Fibroblast of villous mesenchyme (primary cell): ENCODE measurements around the gene PNPLA1. TPM values are rescaled to one million over a fixed set of nuclear protein-coding genes. Genes with fewer than 3 reads are reported as not detected.
A peak's percentile ranks its signal among the peaks of the same experiment; 100 is the strongest.
"Not testable (repeated sequence)": the region's sequence is repeated elsewhere in the genome, so short reads cannot be mapped to it uniquely, and the experiment has no call there.

Experiments used
- DNase-seq: peaks from one replicate; pipeline ENCODE4 v3.0.0-alpha.2; 2010; ENCODE audit warnings: low read depth
- H3K4me3 ChIP-seq: 2 replicates; pipeline ENCODE4 v1.5.1; 2011; ENCODE audit warnings: low read depth, mild to moderate bottlenecking, low read length
- CTCF ChIP-seq: IDR thresholded peaks from 2 replicates; pipeline ENCODE4 v1.5.1; 2012; ENCODE audit warnings: low read depth, mild to moderate bottlenecking, low read length; ENCODE audit not compliant: insufficient read depth
- total RNA-seq: library from RNA; depleted of rRNA; stranded (reverse); fragments of >200 nt; gene quantifications from 2 replicates; pipeline ENCODE4 v1.2.3, GENCODE V29; 2012

PNPLA1 gene
- total RNA-seq, 1 donor = not detected

DNA sequence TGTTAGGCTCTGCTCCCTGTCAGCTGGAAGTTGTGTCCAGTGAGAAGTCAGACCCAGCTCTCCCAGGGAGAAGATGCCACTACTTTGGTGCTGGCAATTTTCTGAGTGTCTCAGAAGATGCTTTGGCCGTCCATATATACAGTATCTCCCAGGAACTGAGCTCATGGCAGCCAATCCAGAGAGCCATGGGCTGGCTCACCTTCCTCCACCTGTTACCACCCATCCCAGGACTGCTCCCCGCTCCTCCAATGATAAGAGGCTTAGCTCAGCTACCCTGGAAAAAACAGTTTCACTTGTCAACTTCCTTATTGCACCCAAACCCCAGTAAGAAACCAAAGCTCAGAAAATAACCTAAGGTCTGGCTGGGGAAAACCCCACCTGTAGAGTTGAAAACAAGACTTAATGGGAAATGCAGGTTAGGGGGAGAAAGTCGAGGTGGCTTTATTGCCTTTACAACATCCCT, 67.0 kb downstream of the PNPLA1 start, which contains the start of gene BNIP5:
Gene BNIP5 (minus strand): TSS at position 110 of the 463 bp plus-strand sequence. CDS start 6,198 bp downstream, outside the sequence.
- TF ChIP-seq CTCF = no peak
- DNase-seq = no peak
- no peak within 1 kb of the TSS for H3K4me3 ChIP-seq

DNA sequence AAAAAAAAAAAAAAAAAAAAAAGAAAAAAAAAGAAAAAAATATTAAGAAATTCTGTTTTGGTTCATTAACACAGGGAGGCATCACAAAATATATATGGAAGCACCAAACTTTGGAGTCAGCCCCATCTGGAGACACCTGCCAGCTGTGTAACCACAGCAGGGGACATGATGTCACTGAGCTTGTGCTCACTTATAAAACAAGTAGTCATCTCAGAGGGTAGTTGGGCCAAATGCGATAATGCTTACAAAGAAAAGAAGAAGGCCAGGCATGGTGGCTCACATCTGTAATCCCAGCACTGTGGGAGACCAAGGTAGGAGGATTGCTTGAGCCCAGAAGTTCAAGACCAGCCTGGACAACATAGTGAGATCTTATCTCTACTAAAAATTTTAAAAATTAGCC, 68.0 kb downstream of the PNPLA1 start:
- H3K4me3 ChIP-seq = no peak overlapping the region
- DNase-seq = no peak
- no peak for TF ChIP-seq CTCF

DNA sequence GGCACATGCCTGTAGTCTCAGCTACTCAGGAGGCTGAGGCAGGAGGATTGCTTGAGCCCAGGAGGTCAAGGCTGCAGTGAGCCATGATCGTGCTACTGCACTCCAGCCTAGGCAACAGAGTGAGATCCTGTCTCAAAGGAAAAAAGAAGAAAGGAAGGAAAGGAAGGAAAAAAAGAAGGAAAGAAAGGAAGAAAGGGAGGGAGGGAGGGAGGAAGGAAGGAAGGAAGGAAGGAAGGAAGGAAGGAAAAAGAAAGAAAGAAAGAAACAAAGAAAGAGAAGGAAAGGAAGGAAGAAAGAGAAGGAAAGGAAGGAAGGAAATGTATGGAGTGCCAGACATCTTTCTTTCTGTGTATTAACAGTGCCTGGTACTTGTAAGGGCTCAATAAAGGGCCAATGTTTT, 68.4 kb downstream of the PNPLA1 start:
- H3K4me3 ChIP-seq, DNase-seq: not testable (repeated sequence)

DNA sequence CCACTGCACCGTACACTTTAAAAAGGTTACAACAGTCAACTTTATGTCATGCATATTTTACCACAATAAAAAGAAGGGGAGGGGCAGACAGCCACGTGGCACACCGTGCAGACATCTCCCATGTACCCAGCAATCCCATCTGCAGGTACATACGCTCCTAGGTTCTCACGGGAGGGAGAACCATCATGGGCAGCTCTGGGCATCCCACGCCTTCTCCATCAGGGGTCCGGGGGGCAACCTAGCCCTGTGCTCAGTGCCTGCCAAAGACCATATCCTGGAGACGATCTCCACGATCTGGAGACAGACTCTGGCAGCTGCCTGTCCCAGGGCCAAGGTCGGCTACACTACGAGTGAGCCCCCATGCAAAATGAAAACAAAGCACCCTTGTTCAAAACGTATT, 69.3 kb downstream of the PNPLA1 start:
- TF ChIP-seq CTCF = no peak
- H3K4me3 ChIP-seq = no peak overlapping the region
- DNase-seq = no peak

- DNase-seq = no peak
- H3K4me3 ChIP-seq = no peak overlapping the region
- no peak for TF ChIP-seq CTCF
Observed at GRCh38 chr6:36340306-36340617, 70.4 kb downstream of the PNPLA1 start.

- peak; percentile 97 for TF ChIP-seq CTCF
- H3K4me3 ChIP-seq = peak overlapping the region; percentile 47
- DNase-seq = peak; percentile 60
Observed at GRCh38 chr6:36340618-36341454, 71.0 kb downstream of the PNPLA1 start.

DNA sequence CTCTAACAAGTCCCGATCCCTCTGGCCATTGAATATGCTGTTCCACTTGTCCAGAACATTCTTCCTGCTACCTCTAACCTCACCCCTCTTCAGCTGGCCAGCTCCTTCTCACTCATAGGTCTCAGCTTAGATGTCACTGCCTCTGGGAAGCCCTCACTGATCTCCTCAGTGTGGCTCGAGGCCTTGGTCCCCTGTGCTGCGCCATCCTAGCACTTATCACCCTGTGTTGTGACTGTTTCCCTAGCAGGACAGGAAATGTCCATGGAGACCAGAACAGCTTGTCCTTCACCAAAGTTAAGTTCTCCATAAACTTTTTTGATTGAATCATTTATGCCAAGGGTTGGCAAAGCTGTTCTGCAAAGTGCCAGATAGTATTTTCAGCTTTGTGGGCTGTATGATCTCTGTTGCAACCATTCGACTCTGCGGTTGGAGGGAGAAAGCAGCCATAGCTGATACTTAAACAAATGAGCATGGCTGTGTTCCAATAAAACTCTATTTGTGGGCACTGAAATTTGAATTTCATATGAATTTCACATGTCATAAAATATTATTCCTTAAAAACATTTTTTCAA, 73.3 kb downstream of the PNPLA1 start:
- DNase-seq = no peak
- H3K4me3 ChIP-seq = no peak overlapping the region
- TF ChIP-seq CTCF = no peak
